NCI-H774 (cell line): ENCODE results near the gene CST7.
"Not testable (repeated sequence)": the region's sequence is repeated elsewhere in the genome, so short reads cannot be mapped to it uniquely, and the experiment has no call there.

Experiments
- DNase-seq: peaks from one replicate; lab custom pipeline; 2025; lab: John Stamatoyannopoulos, UW

Gene CST7, protein sequence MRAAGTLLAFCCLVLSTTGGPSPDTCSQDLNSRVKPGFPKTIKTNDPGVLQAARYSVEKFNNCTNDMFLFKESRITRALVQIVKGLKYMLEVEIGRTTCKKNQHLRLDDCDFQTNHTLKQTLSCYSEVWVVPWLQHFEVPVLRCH

DNA sequence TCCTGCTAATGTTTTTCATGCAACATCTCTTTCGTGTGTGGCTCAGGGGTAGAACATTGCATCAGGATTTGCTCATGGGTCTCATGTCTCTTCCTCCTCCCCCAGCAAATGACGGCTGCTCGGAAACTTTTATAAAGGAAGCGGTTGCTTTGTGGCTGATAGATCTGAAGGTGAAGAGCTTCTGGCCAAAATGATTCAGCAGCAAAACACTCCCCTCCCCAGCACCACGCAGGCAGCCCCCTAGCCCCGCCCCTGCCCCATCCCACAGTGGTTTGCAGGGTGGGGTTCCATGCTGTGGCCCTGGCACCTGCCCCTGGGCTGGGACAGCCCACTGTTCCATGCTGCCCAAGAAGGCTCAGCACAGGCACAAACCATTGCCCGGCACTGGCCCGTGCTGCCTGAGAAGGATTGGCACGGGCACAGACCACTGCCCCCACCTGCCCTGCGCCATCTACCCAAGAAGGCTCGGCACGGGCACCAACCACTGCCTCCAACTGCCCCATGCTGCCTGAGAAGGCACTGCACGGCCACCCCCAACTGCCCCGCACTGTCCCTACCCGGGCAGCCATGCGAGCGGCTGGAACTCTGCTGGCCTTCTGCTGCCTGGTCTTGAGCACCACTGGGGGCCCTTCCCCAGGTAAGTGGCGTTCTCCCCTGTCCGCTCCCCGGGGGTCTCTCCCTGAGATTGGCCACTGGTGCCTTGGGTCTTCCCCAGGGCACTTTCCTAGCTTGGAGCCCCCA is at the start of gene CST7:
Gene CST7 (plus strand): TSS at position 331 of the 741 bp plus-strand sequence. CDS start 237 bp downstream, at position 568.
- no peak for DNase-seq

DNA sequence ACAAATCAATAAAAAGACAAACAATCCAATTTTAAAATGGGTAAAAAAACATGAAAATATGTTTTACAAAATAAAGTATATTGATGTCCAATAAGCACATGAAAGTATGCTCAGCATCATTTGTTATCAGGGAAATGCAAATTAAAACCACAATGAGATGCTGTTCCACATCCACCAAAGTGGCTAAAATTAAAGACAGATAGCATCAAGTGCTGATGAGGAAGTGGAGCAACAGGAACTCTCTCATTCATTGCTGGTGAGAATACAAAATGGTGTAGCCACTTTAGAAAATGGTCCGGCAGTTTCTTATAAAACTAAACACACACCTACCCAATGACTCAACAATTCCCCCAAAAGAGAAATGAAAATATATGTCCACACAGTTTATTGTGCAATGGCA is 42.3 kb upstream of the CST7 start:
- no peak for DNase-seq

DNA sequence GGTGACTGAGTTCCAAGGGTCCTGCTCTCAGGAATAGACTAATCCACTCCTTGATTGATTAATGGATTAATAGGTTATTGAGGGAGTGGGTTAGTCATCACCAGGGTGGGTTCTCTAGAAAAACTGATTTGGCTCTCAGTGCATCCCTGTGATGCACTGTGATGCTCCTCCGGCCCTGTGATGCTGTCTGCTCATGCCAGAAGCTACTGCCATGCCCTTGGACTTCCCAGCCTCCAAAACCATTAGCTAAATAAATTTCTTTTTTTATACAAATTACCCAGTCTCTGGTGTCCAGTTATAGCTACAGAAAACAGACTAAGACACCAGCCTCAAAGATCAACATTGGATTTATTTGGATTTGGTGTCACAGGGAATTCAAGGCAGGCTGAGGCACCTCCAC is 40.4 kb upstream of the CST7 start:
- DNase-seq = no peak

DNA sequence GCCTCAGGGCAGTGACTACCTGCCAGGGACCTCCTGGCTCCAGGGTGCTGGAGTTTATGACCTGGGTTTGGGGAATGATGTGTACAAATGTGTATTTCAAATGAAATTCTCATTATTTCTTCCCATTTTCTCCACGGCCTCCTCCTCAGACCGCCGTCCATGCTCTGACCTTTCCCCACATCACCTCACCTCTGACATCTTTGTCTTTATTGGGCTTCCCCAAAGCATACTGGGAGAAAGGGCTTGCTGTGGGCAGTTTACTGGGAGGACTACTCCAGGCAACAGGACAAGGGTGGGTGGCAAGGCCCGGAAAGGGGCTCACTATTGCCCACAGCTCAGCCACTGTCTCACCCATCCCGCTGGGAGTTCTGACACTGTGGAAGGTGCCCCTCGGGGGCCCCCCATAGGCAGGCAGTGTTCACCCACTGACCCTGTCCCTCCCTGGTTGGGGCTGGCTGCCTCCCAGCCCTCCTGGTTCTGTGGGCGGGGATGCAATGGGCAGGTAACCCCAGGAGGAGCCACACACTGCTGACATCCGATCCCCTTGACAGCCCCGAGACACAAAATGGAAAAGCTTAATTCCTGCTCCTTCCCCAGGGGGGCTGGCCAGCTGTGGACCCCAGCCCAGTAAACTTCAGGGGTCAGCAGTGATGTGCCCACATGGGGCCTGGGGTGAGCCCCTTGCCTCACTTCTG is 39.8 kb upstream of the CST7 start:
- DNase-seq = no peak

DNA sequence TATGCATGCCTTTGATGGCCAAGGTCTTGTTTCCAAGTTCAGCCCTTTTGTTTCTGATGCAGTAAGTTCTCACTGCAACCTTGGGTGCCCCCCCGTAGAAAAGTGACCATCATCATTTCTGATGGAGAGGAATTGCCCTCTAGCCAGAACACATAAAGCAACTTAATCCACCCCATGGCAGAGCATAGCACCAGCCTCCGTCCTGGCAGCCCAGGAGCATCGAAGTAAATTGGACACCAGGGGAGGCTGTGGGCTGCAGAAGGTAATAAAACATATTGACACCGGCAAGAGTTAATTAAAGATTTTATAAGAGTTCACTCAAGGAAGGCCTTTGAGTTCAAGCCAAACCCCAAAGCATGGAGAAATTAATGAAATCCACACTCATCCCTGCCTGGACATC is 39.2 kb upstream of the CST7 start:
- DNase-seq = no peak

DNA sequence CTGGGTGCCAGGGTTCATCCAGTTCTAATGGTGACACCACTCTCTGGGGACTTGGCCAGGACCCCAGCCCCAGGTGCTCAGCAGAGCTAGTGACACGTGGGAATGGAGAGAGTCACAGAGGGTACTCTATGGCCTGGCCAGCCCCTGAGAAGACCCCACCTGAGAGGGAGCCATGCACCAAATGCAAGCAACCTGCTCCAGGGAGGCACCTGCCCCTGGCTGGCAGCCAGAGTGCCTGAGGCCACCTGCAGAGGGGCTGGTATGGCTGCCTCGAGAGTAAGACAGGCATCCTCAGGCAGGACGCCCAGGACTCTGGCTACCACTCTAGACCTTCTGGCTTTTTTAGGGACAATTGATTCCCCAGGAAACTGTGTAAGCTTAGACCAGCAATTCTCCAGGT is 38.6 kb upstream of the CST7 start:
- DNase-seq = no peak

DNA sequence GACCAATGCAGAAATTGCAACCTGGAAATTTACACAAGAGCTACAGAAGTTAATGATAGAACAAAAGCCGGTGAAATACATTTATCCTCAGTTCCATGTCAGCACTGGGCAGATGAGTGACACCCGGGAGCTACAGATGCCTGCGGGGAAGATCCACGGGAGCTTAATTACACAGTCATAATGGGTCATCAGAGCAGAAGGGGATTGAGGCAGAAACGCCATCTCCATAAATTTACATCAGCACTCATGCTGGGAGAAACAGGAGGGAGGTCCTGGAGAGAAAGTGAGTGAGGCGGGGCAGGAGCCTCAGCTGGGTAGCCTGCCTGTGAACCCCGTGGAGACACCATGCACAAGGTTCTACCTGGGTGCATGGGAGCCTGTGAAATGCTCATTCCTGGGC is 37.6 kb upstream of the CST7 start:
- no peak for DNase-seq

DNA sequence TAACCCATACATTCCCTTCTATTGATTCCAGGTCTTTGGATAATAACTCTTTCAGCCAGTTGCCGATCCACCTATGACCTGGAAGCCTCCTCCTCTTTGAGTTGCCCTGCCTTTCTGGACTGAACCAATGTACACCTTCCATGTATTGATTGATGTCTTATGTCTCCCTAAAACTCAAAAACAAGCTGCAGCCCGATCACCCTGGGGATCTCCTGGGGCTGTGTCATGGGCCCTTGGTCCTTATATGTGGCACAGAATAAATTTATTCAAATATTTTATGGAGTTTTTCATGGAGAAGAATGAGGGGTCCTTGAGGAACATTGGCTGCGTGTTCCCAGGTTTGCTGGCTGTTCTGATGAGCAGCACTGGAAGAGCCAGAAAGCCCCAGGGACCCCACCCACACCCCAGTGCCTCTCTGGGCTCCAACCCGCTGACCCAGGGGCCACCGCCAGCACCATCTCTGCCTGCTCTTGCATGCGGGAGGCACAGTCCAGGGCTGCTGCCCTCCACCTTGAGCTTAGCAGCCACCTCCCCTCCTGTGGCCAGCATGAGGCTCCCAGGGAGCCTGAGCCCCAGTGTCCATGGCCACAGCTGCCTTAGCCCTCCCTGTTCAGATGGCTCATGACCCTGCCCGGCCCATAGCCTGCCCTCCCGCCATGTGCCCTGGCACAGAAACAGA is 36.5 kb upstream of the CST7 start:
- no peak for DNase-seq

DNA sequence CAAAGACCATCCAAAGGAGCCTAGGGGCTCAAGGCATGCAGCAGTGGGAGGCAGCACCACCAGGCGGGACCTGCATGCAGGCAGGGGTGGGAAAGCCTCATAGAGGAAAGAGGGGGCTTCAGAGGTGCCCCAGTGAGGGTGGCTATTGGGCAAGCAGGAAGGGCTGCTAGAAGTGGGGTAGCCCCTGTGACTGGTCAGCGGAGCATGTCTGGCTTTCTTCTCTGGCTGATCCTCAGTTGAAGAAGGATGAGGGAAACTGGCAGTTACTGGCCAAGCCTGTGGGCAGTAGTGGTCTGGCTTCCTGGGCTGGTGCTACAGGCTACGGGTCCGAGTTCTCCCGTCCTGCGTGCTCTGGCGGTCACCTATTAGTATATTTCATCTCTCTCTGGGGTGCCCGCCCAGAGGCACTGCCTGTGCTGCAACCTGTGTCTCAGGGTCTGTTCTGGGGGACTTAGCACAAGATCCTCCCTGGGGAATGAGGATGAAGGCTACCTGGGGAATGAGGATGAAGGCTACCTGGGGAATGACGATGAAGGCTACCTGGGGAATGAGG is 35.9 kb upstream of the CST7 start:
- DNase-seq = no peak

DNA sequence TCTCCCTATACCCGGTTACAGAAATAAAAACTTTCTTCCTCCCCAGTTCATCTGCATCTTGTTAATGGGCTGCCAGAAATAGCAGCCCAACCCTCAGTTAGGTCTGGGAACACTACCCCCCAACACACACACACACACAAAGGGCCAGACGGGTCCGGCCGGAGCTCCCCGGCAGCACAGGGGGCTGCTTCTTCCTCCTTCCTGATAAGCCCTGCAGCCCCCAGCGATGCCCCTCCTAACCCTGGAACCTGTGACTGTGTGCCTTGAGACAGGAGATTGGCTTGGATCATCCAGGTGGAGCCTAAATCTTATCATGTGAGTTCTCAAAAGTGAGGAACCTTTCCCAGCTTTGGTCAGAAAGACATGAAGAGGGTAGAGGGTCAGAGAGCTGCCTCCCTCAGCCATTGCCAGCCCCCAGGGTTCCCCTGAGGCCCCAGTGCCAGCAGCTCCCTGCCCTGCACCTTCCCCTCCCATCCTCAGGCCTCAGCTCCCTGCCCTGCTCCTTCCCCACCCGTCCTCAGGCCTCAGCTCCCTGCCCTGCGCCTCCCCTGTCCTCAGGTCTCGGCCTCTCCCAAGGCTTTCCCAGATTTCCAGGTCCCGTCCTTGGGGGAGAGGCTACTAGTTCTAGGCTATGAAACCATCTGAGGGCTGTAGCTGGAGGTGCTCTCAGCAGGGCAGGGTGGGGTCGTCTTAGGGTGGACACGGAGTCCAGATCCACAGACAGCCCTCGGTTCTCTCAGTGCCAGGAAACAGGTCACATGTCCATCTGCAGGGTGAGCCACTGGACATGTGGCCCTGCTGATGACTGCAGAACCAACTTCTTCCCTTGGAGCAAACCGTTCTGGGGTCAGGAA is 34.5 kb upstream of the CST7 start:
- no peak for DNase-seq

DNA sequence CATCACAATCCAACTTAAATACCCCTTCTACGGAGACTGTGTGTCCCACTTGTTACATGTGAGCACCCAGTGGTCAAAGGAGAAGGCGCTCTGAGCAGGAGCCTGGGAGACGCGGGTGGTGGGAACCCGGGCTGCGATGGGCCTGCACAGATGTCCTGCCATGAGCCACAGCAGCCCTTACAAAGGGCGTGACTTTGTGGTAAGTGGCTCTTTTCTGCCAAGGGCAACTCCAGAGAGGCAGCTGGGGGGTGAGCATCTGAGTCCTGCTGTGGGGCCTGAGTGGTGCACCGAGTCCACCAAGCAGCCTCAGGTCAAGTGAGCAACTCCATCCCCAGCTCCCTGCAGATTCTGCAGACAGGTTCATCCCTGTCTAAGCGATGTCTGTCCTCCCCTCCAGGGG is 33.6 kb upstream of the CST7 start:
- DNase-seq = no peak

DNA sequence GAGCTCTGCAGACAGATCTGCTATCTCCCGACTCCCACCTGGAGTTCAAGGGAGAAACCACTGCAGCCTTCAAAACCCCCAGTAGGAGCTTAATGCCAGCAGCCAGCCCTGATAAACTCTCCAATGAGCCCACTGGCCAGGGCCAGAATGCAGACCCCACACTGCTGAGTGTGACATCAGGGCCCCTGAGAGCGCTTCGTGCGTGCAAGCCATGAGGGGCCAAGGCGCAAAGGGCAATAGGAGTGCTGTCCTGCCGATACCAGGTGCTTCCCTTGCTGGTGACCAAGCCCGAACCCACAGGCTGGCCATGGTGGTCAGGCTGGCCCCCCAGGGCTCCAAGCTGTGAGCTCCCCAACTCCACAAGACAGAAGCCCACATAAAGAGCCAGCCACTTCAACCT is 33.2 kb upstream of the CST7 start:
- DNase-seq = no peak

DNA sequence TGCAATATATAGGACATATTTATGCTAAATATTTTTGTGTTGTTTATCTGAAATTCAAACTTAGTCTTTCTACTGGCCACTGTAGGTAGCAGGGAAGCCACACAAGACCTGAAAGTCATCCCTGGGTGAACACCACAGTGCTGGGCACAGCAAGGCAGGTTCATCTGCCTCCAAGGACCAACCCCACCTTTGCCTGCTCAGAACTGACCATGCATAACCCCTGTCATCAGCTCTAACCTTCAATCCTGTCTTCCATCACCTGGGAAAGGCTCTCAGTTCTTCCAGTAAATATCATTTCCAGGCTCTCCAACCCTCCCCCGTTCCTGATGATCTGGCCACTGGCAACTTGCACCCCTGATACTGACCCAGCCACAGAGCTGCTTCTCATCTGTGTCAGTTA is 32.7 kb upstream of the CST7 start:
- DNase-seq = no peak

DNA sequence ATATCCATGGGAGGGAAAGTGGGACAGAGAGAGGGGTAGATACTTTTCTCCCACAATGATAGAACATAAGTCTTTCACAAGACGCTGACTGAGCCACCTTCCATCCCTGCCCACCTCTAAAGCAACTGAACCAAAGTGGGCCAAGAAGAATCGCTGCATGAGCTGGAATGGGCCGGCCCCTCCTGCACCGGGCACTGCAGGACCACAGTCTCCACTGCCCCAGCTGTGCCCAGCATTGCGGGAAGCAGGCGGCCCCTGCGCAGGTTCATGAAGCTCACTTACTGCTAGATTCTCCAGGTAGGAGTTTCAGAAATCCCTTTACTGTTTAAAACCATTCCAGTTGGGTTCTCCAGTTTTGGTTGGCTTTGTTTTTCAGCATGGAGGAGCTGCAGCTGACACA is 32.0 kb upstream of the CST7 start:
- DNase-seq = no peak

DNA sequence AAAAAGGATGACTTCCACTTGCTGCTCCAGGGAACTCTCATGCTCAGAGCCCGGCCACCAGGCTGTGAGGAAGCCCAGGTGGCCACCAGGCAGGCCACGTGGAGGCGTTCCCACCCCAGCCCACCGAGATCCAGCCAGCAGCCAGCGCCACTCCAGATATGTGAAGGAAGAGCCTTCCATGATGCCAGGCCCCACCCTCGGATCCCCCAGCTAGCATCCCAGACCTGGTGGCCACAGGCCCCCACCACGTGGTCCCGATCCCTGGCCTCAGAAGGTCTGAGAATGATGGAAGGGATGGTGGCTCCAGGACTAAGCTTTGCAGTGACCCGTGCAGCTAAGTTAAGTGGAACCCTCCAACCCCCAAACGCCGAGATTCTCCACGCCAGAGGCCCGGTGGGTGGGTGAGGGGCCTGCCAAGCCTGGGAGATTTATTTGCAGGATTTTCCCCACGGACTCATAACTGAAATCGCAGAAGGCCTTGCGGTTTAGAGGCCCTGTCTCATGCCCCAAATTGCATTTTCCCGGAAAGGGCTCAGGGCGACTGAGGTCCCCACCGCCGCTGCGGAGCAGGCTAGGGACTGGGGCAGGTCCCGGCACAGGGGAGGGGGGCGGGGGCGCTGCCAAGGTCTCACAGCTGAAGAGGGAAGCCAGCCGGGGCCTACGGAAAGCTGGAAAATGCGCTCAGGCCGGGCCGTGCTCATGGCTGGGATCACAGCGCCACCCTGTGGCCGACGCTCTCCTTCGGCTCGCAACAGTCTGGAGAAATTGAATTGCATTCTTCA is 31.1 kb upstream of the CST7 start:
- DNase-seq = peak; percentile 35

DNA sequence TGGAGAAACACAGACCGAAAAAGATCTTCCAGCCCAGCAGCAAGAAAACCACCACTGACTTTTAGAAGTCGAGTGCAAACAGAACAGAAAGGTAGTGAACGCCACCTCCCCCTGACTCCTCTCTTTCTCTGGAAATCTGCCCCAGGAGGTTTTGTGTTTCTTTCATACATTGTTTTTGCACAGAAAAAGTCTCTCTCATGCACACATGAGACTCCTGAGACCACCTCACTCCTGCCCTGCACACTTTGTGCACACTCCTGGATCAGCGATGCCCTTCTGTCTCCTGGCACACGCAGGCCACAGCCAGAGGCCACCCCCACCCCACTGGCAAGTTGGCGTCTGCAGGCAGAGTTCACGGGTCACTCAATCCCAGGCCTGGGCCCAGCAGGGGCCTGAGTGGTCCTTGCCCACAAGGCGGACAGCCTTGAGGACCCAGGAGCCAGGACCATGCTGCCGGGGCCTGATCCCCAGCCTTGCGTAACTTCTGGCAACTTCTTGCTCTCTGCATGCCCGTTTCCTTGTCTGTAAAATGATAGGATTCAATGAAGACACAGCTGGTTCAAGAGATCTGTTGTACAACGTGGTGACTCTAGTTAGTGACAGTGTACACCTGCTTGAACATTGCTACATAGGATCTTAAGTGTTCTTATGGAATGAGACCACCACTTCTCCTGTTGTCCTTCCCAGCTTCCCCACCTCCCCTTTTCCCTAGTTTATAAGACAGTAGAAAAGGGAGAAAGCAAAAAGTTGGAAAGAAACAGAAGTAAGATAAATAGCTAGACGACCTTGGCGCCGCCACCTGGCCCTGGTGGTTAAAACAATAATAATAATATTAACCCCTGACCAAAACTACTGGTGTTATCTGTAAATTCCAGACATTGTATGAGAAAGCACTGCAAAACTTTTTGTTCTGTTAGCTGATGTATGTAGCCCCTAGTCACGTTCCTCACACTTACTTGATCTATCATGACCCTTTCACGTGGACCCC is 30.2 kb upstream of the CST7 start:
- DNase-seq = no peak

DNA sequence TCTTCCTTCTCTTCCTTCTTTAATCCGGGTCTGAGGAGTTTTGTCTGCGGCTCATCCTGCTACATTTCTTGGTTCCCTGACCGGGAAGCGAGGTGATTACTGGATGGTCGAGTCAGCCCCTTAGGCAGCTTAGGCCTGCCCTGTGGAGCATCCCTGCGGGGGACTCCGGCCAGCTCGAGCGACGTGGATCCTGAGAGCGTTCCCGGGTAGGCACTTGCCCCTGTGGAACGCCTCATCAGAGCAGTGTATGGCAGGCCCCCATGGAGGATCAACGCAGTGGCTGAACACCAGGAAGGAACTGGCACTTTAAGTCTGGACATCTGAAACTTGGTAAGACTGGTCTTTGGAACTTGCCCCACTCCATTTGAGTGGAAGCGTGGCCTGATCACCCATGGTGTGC is 29.4 kb upstream of the CST7 start:
- DNase-seq = not testable (repeated sequence)

DNA sequence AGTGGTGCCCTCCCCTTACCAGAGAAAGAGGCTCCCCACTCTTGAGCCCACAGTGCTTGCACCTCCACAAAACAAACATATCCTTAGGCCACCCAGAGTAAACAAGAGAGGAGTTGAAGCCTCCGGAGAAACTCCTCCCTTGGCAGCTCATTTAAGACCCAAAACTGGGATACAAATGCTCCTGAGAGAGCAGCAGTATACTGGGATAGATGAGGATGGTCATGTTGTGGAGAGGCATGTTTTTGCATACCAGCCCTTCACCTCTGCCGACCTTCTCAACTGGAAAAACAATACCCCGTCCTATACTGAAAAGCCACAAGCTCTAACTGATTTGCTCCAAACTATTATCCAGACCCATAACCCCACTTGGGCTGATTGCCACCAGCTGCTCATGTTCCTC is 28.4 kb upstream of the CST7 start:
- not testable (repeated sequence) for DNase-seq

DNA sequence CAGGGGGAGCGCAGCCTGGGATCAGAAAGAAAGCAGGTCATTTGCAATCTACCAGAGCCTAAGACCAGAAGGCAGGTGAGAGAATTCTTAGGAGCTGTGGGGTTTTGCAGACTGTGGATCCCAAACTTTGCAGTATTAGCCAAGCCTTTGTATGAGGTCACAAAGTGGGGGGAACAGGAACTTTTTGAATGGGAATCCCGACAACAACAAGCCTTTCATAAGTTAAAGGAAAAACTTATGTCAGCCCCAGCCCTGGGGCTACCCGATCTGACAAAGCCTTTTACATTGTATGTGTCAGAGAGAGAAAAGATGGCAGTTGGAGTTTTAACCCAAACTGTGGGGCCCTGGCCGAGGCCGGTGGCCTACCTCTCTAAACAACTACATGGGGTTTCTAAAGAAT is 19.8 kb upstream of the CST7 start:
- not testable (repeated sequence) for DNase-seq
